ENCODE data around the gene POFUT2.
A peak's percentile ranks its signal among the peaks of the same experiment; 100 is the strongest.

Gene POFUT2, protein sequence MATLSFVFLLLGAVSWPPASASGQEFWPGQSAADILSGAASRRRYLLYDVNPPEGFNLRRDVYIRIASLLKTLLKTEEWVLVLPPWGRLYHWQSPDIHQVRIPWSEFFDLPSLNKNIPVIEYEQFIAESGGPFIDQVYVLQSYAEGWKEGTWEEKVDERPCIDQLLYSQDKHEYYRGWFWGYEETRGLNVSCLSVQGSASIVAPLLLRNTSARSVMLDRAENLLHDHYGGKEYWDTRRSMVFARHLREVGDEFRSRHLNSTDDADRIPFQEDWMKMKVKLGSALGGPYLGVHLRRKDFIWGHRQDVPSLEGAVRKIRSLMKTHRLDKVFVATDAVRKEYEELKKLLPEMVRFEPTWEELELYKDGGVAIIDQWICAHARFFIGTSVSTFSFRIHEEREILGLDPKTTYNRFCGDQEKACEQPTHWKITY

GRCh38 chr21:45287438-45288391 lies at the start of gene POFUT2:
Gene POFUT2, minus strand, starts transcription at chr21:45287895. Its CDS starts 24 bp downstream, at chr21:45287871.
- peak; percentile 96 to 98 (median 98) for DNase-seq (ENCODE audit: low read depth in 2 of 3, low spot score in 1 of 3)

- DNase-seq (ENCODE audit: low read depth in 2 of 3, low spot score in 1 of 3), result no peak
Measured at GRCh38 chr21:45336870-45337269, 49.2 kb upstream of the POFUT2 start.

GRCh38 chr21:45336535-45336810 lies 48.8 kb upstream of the POFUT2 start:
- DNase-seq (ENCODE audit: low read depth in 2 of 3, low spot score in 1 of 3), result no peak

- no peak for DNase-seq (ENCODE audit: low read depth in 2 of 3, low spot score in 1 of 3)
Measured at GRCh38 chr21:45335761-45336534, 48.3 kb upstream of the POFUT2 start.

- DNase-seq (ENCODE audit: low read depth in 2 of 3, low spot score in 1 of 3), result no peak
Measured at GRCh38 chr21:45335151-45335760, 47.6 kb upstream of the POFUT2 start.

- DNase-seq (ENCODE audit: low read depth in 2 of 3, low spot score in 1 of 3), result no peak
Measured at GRCh38 chr21:45334591-45335081, 46.9 kb upstream of the POFUT2 start.

DNA sequence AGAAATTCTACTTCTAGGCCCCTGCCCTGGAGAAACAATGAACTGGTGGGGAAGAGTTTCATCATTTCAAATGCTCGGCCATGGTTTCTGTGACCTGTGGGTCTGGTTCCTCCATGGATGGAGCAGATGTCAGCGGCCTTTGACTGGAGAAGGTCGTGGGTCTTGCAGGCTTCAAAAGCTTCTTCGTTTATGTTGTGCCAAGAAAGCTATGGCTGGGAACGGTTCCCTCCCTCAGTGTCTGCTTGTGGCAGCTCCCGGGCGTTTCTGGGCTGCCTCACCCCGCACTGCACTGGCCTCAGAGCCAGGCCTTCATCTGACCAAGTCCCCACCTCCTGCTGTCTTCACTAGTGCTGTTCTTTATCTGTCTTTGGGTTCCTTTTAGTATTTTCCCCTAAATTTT lies 46.4 kb upstream of the POFUT2 start:
- no peak for DNase-seq (ENCODE audit: low read depth in 2 of 3, low spot score in 1 of 3)

DNA sequence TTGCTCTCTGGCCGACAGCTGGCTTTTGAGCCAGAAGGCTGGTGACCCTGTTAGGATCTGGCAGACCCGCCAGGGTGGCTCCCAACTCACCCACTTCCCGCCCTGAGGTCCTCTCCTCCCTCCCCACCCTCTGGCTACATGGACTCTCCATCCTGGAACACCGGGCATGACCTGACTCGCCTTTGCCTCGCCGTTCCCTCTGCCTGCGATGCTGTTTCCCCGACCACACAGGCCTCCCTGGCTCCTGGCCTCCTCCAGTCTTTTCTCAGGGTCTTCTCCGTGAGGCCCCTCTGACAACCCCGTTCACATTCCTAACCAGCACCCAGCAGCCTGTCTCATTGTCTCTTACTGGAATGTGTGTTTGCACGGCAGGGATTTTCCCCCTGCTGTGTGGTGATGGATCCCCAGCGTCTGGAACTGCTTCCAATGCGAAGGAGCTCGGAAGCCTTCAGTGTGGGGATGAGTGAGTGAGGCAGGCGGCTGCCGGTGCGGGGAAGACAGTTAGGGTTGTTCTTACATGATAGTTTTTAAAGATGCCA lies 46.0 kb upstream of the POFUT2 start:
- DNase-seq (ENCODE audit: low read depth in 2 of 3, low spot score in 1 of 3), result no peak

GRCh38 chr21:45332981-45333582 lies 45.4 kb upstream of the POFUT2 start:
- DNase-seq (ENCODE audit: low read depth in 2 of 3, low spot score in 1 of 3), result no peak

DNA sequence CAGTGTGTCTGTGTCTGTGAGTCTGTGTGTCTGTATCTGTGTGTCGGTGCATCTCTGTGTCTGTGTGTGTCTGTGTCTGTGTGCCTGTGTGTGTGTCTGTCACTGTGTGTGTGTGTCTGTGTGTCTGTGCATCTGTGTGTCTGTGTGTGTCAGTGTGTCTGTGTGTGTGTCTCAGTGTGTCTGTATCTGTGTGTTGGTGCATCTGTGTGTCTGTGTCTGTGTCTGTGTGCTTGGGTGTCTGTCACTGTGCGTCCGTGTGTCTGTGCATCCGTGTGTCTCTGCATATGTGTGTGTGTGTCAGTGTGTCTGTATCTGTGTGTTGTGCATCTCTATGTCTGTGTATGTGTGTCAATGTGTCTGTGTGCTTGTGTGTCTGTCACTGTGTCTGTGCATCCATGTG lies 44.7 kb upstream of the POFUT2 start:
- no peak for DNase-seq (ENCODE audit: low read depth in 2 of 3, low spot score in 1 of 3)

- DNase-seq (ENCODE audit: low read depth in 2 of 3, low spot score in 1 of 3), result no peak
Measured at GRCh38 chr21:45331531-45332147, 43.9 kb upstream of the POFUT2 start.

DNA sequence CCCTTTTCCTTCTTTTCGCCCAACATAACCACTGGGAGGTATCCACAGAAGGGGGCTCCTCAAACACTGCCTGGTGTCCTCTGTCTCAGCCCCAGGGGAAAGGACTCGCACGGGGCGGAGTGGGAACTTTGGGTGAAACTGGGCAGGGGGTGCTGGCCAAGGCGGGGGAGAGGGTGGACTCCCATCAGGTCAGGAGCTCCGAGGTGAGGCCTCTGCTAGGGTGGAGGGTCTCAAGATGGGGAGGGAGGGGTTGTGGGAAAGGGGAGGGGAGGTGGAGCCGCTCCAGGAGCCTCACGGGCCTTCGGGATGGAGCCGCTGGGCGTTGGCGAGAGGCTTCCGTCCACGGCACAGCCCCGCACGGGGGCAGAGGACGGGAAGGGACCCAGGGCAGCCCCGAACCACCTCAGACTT lies 43.2 kb upstream of the POFUT2 start:
- no peak for DNase-seq (ENCODE audit: low read depth in 2 of 3, low spot score in 1 of 3)

- no peak for DNase-seq (ENCODE audit: low read depth in 2 of 3, low spot score in 1 of 3)
Measured at GRCh38 chr21:45330075-45330781, 42.5 kb upstream of the POFUT2 start.

DNA sequence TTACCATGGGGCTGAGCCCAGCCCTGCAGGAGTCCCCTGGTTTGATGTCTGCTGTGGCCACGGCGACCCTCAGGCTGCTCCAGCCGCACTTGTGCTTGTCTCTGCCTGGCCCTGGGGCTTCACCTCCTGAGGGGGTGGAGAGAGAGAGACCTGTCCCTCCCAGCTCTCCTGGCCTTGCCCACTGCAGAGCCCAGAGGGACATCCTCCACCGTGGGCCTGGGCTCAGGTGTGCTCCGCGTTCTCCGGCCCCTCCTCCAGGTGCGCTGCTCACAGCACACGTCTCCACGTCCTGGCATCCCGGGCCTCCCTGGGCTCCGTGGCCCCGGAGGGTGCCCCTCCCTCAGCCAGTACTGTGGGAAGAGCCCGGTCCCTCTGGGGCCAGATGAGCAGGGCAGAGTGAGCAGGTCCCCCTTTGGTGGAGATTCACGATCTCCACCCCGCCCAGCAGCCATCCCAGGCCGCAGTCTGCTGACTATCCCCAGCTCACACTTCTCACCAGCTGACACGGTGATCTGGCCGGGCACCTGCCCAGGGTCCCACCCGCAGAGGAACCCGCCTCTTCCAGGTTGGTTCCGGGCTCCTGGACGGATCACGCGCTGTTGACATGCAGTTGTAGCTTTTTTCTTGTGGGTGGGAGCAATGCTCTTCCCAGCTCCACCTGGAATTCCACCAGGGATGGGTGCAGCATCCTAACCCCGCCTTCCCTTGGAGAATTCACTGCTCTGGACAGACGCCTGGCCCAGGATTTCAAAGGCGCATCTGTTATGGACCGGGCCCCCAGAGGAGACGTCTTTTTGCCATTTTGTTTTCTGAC lies 41.8 kb upstream of the POFUT2 start:
- no peak for DNase-seq (ENCODE audit: low read depth in 2 of 3, low spot score in 1 of 3)

GRCh38 chr21:45328198-45329091 lies 40.8 kb upstream of the POFUT2 start:
- no peak for DNase-seq (ENCODE audit: low read depth in 2 of 3, low spot score in 1 of 3)

DNA sequence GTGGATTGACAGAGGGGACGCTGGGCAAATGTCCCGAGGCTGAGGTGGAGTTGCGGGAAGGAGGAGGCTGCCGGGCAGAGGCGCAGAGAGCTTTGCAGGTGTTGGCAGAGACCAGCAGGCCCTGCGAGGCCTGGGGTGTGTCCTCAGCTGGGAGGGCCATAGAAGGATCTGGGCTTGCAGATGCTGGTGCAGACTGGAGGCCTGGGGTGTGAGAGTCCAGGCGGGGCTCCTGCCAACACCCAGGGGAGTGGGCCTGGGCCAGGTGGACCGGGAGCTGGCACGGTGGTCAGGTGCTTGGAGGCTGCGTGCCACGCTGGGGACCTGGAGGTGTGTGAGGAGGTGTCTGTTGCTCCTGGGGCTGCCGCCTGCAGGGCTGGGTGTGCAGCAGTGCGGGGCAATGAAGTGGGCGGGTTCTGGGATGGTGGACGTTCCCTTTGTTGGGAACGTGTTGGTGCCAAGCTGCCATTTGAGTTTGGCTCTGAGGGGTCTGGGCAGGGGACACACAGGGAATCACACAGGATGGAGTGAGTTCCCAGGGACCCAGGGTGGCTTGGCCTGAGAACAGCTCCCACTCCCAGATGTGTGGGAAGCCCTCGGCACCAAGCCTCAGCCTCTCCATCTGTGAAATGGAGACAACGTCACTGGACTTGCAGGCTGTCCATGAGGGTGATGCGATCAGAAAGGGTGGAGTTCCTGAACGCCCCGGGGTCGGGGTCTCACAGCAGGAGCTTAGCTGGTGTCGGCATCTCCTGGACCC lies 39.9 kb upstream of the POFUT2 start:
- no peak for DNase-seq (ENCODE audit: low read depth in 2 of 3, low spot score in 1 of 3)

Data from stimulated activated CD4-positive, alpha-beta T cell treated with anti-CD3 and anti-CD28 coated beads, Interleukin-12 subunit alpha, Interleukin-12 subunit beta, amount 100 ng/mL, for 48 hours (primary cell).